GM19395 (cell line): ENCODE data around the gene FZD8.

Experiments
- ATAC-seq: cut with Tn5 transposase; IDR thresholded peaks from one replicate; pipeline ENCODE4 v1.9.1; 2021; ENCODE audit warnings: mild to moderate bottlenecking, moderate library complexity; ENCODE audit not compliant: unreplicated experiment

FZD8 gene

DNA sequence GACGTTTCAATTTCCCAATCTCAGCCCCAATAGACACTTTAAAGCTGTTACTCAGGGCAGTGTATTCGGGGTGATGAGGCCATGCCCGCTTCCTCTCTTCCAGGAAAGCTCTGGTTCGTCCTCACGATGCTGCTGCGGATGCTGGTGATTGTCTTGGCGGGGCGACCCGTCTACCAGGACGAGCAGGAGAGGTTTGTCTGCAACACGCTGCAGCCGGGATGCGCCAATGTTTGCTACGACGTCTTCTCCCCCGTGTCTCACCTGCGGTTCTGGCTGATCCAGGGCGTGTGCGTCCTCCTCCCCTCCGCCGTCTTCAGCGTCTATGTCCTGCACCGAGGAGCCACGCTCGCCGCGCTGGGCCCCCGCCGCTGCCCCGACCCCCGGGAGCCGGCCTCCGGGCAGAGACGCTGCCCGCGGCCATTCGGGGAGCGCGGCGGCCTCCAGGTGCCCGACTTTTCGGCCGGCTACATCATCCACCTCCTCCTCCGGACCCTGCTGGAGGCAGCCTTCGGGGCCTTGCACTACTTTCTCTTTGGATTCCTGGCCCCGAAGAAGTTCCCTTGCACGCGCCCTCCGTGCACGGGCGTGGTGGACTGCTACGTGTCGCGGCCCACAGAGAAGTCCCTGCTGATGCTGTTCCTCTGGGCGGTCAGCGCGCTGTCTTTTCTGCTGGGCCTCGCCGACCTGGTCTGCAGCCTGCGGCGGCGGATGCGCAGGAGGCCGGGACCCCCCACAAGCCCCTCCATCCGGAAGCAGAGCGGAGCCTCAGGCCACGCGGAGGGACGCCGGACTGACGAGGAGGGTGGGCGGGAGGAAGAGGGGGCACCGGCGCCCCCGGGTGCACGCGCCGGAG, 34.4 kb downstream of the FZD8 start:
- no peak for ATAC-seq

DNA sequence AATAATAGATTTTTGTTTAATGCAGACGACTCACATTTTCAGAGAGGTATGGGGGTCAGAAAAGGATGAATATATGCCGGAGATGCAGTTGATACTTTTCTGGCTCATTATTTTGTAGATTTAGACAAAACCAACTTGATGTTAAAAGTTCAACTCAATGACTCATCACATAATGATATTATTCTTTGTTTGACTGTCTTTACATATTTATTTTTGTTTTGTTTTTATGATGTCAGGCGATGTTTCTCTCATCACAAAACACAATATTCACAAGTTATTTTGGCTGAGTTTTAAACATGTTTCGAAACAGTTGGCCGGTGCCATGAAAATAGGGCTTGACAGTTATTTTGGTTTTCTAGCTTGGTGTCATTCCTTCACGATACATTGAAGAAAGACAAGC, 35.7 kb downstream of the FZD8 start:
- ATAC-seq: no peak

DNA sequence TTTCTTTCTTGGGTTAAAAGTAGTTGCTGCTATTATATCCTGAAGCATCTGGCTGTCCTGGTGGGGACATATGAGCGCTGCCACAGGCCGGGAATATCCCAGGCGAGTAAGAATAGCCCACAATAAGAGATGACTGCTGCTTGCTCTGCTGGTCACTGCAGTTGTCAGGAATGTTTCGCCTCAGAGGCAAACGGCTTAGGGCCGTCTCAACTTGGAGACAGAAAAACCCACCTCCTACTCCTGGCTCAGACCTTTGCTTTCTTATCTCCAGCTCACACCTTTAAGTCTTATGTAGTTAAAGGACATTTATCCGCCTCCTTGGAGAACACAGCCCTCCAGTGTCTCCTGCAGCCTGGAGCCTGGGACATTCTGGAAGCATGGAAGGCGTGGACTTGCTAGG, 36.9 kb downstream of the FZD8 start, which contains the start of gene GJD4:
TSS of gene GJD4 (plus strand) at position 151 of the 400 bp plus-strand sequence. CDS start at position 378, 227 bp downstream.
- no peak for ATAC-seq

GRCh38 chr10:35600193-35600592, 41.9 kb downstream of the FZD8 start:
- ATAC-seq: no peak

- no peak for ATAC-seq
Observed at GRCh38 chr10:35598379-35598778, 43.7 kb downstream of the FZD8 start.

- no peak for ATAC-seq
Observed at GRCh38 chr10:35595106-35595505, 47.0 kb downstream of the FZD8 start.

DNA sequence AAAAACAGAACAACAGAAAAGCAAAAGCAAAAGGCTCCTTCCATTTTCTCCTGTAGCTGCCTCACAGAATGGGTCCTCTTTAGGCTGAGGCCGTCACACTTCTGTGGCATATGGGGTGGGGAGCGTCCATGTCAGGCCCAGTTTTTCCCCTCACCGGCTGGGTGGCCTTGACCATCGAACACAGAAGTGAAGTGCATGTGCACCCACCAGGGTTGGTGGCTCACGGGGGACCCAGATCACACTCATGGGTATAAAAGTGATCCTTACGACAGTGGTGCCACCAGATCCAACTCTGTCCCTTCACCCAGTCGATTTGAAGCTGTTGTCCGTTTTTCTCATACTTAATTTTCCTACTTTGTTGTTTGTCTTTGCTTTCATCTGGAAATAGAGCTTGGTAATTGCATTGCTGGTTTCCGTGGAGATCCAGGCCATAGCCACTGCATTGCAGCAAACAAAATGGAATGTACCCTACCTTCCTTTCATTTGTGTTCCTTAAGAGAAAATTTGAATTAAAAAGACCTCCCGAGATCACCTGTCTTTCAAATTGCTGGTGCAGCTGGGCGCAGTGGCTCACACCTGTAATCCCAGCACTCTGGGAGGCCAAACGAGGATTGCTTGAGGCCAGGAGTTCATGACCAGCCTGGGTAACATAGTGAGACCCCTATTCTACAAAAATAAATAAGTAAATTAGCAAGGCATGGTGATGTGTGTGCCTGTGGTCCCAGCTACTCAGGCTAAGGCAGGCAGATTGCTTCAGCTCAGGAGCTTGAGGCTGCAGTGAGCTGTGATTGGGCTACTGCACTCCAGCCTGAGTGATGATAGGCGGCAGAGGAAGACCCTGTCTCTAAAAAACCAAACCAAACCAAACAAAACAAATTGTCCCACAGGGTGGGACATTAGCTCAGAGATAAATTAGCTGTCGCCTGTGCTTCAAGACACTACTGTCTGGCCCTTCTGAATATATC, 47.7 kb downstream of the FZD8 start:
- ATAC-seq: no peak

GRCh38 chr10:35592441-35592840, 49.7 kb downstream of the FZD8 start:
- ATAC-seq: no peak

DNA sequence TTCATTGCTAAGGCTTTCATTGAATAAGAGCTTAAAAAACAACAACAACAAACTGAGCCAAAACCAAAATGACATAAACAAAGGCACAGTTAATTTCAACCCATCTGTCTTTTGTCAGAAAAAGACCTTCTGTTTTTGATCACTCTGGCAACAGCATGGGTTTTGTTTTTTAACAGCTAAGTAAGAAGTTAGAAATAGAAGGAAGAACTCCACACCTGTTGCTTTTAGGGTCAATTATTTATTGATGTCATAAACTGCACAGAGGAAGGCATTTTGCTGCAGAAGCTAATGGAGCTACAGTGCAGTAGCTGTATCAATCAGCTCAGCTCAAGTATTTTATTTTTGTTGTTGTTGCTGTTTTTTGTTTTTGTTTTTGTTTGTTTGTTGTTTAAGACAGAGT, 53.3 kb downstream of the FZD8 start:
- no peak for ATAC-seq
